Retina (tissue), 1 donor: ENCODE results near the gene CRY2.

ENCODE experiments used
- DNase-seq: peaks from one replicate; pipeline ENCODE4 v3.0.0-alpha.2; 2016

The CRY2 gene

GRCh38 chr11:45932217-45932616, 84.9 kb downstream of the CRY2 start:
- no peak for DNase-seq
